ENCODE data around the gene RABGAP1.

GRCh38 chr9:123096987-123097386 lies 156.2 kb downstream of the RABGAP1 start:
- TF ChIP-seq PRDM15 (CRISPR knock-in tag; IDR thresholded peaks at IDR 0.05) (no peak), ZBTB33 (IDR thresholded peaks at IDR 0.05) (no peak), EZH2 (IDR thresholded peaks at IDR 0.05; ENCODE audit: borderline replicate concordance, control insufficient read depth, low read depth, low read length) (no peak), EGR1 (IDR thresholded peaks at IDR 0.05; ENCODE audit: borderline replicate concordance in 1 of 2, low read depth in 2 of 2, low read length in 2 of 2) (no peak), PML (IDR thresholded peaks at IDR 0.05; ENCODE audit: low read length) (no peak), SUPT20H (IDR thresholded peaks at IDR 0.05; ENCODE audit: borderline replicate concordance, control insufficient read depth, low read depth, low read length) (no peak), CTCF (IDR thresholded peaks at IDR 0.05 in 2 of 3, conservative IDR thresholded peaks at IDR 0.05 in 1 of 3; ENCODE audit: control insufficient read depth in 2 of 3, extremely low read depth in 1 of 3, insufficient read depth in 1 of 3, low read depth in 3 of 3, low read length in 3 of 3) (no peak), TAF1 (IDR thresholded peaks at IDR 0.05; ENCODE audit: borderline replicate concordance, low read depth, low read length) (no peak)
